ENCODE results near the gene UBE2E1.
"Not testable (repeated sequence)": the region's sequence is repeated elsewhere in the genome, so short reads cannot be mapped to it uniquely, and the experiment has no call there.

The UBE2E1 gene

DNA sequence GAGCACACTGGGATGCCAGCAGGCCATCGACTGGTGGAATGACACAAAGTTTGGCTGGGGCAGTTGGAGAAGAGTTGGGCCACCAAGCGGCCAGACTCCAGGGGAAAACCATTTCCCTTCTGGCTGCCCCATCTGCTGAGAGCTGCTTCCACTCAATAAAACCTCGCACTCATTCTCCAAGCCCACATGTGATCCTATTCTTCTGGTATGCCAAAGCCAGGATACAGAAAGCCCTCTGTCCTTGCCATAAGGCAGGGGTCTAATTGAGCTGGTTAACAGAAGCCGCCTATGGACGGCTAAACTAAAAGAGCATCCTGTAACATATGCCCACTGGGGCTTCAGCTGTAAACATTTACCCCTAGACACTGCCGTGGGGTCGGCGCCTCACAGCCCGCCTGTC lies 55.9 kb downstream of the UBE2E1 start:
- Histone ChIP-seq H3K9ac (ENCODE audit: low read length) (no peak overlapping the region), H3K36me3 (ENCODE audit: insufficient read depth, low read length) (no peaks in the 10 kb centered on the region), H3K27ac (ENCODE audit: low read depth, low read length) (no peak overlapping the region), H3K4me3 (ENCODE audit: low read depth in 1 of 2, low read length in 2 of 2) (no peak overlapping the region), H3K4me1 (ENCODE audit: insufficient read depth, low read length) (peaks cover 38% of the 10 kb centered on the region), H3K27me3 (ENCODE audit: control insufficient read depth in 1 of 2, insufficient read depth in 2 of 2, low read length in 2 of 2) (no peaks in the 10 kb centered on the region), H3K9me3 (ENCODE audit: low read length) (no peaks in the 10 kb centered on the region)

DNA sequence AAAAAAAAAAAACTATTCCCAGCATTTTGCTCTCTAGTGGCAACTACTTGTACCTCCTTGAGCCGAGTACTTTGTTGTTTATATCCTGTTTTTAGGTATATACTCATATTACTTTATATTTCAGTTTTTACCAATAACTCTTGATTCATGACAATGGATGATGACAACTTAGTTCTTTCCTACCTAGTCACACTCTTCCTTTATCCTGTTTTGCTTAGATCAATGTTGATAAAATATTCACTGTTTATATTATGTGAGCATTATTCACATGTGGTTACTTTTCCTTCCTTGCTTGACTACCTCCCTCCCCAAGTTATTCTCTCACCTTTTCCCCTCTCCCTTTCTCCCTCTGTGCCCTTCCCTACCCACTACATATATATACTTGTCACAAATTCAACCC lies 57.3 kb downstream of the UBE2E1 start:
- peaks cover 34% of the 10 kb centered on the region for H3K4me1 ChIP-seq (ENCODE audit: insufficient read depth, low read length)
- H3K27me3 ChIP-seq (ENCODE audit: control insufficient read depth in 1 of 2, insufficient read depth in 2 of 2, low read length in 2 of 2): no peaks in the 10 kb centered on the region
- H3K9me3 ChIP-seq (ENCODE audit: low read length): no peaks in the 10 kb centered on the region
- H3K4me3 ChIP-seq (ENCODE audit: low read depth in 1 of 2, low read length in 2 of 2): no peak overlapping the region
- H3K36me3 ChIP-seq (ENCODE audit: insufficient read depth, low read length): no peaks in the 10 kb centered on the region
- H3K27ac ChIP-seq (ENCODE audit: low read depth, low read length): no peak overlapping the region
- no peak overlapping the region for H3K9ac ChIP-seq (ENCODE audit: low read length)

DNA sequence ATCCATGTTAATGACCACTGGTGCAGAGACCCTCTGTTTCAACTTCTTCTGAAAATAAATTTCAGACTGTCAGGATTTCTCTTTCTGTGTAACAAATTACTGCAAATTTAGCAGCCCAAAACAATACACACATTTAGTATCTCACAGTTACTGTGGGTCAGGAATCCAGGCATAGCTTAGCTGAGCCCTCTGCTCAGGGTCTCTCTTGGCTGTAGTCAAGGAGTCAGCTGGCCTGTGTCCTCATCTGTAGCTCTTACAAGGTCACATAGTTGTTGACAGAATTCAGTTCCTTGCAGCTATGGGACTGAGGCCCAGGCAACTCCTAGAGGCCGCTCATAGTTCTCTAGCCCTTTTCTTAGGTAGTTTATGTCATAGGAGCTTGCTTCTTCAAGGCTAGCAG lies 59.2 kb downstream of the UBE2E1 start:
- no peak overlapping the region for H3K4me3 ChIP-seq (ENCODE audit: low read depth in 1 of 2, low read length in 2 of 2)
- H3K4me1 ChIP-seq (ENCODE audit: insufficient read depth, low read length): peaks cover 26% of the 10 kb centered on the region
- H3K27me3 ChIP-seq (ENCODE audit: control insufficient read depth in 1 of 2, insufficient read depth in 2 of 2, low read length in 2 of 2): no peaks in the 10 kb centered on the region
- H3K9me3 ChIP-seq (ENCODE audit: low read length): no peaks in the 10 kb centered on the region
- H3K36me3 ChIP-seq (ENCODE audit: insufficient read depth, low read length): no peaks in the 10 kb centered on the region
- no peak overlapping the region for H3K27ac ChIP-seq (ENCODE audit: low read depth, low read length)
- H3K9ac ChIP-seq (ENCODE audit: low read length): no peak overlapping the region

DNA sequence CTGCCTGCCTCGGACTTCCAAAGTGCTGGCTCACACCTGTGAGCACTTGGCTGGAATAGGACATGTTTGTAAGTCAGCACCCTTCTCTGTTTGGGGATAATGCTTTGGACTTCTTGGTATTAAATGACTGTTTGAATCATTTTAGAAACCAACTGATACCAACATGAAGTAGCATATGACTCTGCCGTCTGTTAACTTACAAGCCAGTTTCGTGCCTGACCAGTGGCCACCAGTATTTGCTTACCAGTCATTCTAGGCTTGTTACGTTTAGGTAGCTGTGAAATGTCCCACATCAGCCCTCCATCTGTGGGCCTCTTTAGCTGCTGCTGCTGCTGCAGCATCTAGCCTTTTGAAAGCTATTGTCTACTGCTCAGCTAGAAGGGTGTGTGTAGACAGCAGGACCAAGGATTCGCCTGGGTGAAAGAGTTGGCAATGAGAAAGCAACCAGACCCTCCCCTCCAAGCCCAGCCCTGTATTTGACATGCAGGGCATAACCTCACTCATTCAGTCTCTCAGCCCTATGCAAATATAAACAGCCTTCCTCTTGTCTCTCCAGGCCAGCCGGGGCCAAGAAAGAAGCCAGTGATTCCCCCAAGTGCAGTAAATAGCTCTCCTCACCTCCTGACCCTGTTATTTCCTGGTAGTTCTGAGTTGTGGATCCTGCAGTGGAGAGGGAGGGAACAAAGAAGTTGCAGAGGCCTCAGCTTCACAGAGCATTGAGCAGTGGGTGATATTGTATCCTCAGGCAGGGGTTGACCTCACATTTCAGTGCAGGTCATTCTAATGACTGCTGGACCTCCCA lies 60.0 kb downstream of the UBE2E1 start:
- H3K9ac ChIP-seq (ENCODE audit: low read length): no peak overlapping the region
- no peaks in the 10 kb centered on the region for H3K9me3 ChIP-seq (ENCODE audit: low read length)
- H3K27me3 ChIP-seq (ENCODE audit: control insufficient read depth in 1 of 2, insufficient read depth in 2 of 2, low read length in 2 of 2): no peaks in the 10 kb centered on the region
- no peak overlapping the region for H3K27ac ChIP-seq (ENCODE audit: low read depth, low read length)
- no peak overlapping the region for H3K4me3 ChIP-seq (ENCODE audit: low read depth in 1 of 2, low read length in 2 of 2)
- H3K4me1 ChIP-seq (ENCODE audit: insufficient read depth, low read length): peaks cover 32% of the 10 kb centered on the region
- H3K36me3 ChIP-seq (ENCODE audit: insufficient read depth, low read length): no peaks in the 10 kb centered on the region

GRCh38 chr3:23867400-23867799 lies 61.6 kb downstream of the UBE2E1 start:
- H3K9me3 ChIP-seq (ENCODE audit: low read length): no peaks in the 10 kb centered on the region
- no peak overlapping the region for H3K9ac ChIP-seq (ENCODE audit: low read length)
- peaks cover 28% of the 10 kb centered on the region for H3K4me1 ChIP-seq (ENCODE audit: insufficient read depth, low read length)
- H3K36me3 ChIP-seq (ENCODE audit: insufficient read depth, low read length): no peaks in the 10 kb centered on the region
- no peak overlapping the region for H3K27ac ChIP-seq (ENCODE audit: low read depth, low read length)
- H3K27me3 ChIP-seq (ENCODE audit: control insufficient read depth in 1 of 2, insufficient read depth in 2 of 2, low read length in 2 of 2): no peaks in the 10 kb centered on the region
- no peak overlapping the region for H3K4me3 ChIP-seq (ENCODE audit: low read depth in 1 of 2, low read length in 2 of 2)

DNA sequence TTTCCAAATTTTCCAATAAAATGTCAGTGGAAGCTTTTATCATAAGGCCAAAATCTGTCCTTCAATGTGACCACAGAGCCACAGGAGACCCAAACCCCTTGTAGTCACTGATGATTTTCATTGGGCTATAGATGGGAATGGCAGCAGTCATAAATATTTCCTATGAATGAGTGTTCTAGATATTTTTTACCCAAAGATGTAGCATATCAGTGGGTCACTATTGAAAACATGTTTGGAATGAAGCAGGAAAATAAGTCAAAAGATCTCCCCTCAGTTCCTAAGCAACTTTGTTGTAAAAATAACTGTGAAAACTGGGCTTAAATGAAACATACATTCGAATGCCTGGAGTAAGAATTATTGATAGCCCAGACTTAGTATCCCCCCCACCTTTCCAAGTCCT lies 62.1 kb downstream of the UBE2E1 start:
- no peaks in the 10 kb centered on the region for H3K9me3 ChIP-seq (ENCODE audit: low read length)
- no peak overlapping the region for H3K27ac ChIP-seq (ENCODE audit: low read depth, low read length)
- no peaks in the 10 kb centered on the region for H3K27me3 ChIP-seq (ENCODE audit: control insufficient read depth in 1 of 2, insufficient read depth in 2 of 2, low read length in 2 of 2)
- H3K4me3 ChIP-seq (ENCODE audit: low read depth in 1 of 2, low read length in 2 of 2): no peak overlapping the region
- H3K36me3 ChIP-seq (ENCODE audit: insufficient read depth, low read length): no peaks in the 10 kb centered on the region
- peaks cover 28% of the 10 kb centered on the region for H3K4me1 ChIP-seq (ENCODE audit: insufficient read depth, low read length)
- H3K9ac ChIP-seq (ENCODE audit: low read length): no peak overlapping the region

DNA sequence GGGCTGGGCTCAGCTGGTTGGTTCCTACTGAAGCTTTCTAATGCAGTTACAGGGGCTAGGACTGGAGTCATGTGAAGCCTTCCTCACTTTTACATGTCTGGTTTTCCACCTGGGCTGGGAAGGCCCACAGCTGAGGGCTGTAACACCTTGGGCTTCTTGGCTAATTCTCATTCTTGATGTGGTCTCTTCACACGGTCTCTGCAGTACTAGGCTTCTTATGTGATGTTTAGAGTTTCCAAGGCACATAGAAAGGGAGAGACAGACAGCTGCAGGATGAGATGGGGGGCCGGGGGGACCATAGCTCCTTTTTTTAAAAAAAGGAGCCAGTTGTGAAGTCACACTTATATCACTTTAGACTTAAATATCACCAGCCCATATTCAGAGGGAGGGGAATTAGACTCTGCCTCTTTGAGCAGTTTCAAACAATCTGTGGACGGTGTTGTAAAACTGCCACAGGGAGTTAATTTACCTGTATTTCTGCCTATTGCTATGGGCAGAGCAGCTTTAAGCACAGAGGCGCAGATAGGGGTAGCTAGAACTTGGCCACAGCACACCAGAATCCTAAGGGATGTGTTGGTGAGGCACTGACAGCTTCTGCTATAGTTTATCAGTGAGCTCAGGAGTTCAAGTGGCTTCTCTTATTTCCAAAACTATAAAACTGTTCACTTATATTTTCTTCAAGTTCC lies 64.4 kb downstream of the UBE2E1 start:
- peaks cover 35% of the 10 kb centered on the region for H3K4me1 ChIP-seq (ENCODE audit: insufficient read depth, low read length)
- no peak overlapping the region for H3K4me3 ChIP-seq (ENCODE audit: low read depth in 1 of 2, low read length in 2 of 2)
- no peaks in the 10 kb centered on the region for H3K9me3 ChIP-seq (ENCODE audit: low read length)
- no peak overlapping the region for H3K9ac ChIP-seq (ENCODE audit: low read length)
- no peak overlapping the region for H3K27ac ChIP-seq (ENCODE audit: low read depth, low read length)
- H3K27me3 ChIP-seq (ENCODE audit: control insufficient read depth in 1 of 2, insufficient read depth in 2 of 2, low read length in 2 of 2): no peaks in the 10 kb centered on the region
- no peaks in the 10 kb centered on the region for H3K36me3 ChIP-seq (ENCODE audit: insufficient read depth, low read length)

DNA sequence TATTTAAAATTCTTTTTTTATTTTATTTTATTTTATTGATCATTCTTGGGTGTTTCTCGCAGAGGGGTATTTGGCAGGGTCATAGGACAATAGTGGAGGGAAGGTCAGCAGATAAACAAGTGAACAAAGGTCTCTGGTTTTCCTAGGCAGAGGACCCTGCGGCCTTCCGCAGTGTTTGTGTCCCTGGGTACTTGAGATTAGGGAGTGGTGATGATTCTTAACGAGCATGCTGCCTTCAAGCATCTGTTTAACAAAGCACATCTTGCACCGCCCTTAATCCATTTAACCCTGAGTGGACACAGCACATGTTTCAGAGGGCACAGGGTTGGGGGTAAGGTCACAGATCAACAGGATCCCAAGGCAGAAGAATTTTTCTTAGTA lies 64.9 kb downstream of the UBE2E1 start:
- peaks cover 31% of the 10 kb centered on the region for H3K4me1 ChIP-seq (ENCODE audit: insufficient read depth, low read length)
- not testable (repeated sequence) for H3K27ac ChIP-seq (ENCODE audit: low read depth, low read length); H3K36me3 ChIP-seq (ENCODE audit: insufficient read depth, low read length); H3K4me3 ChIP-seq (ENCODE audit: low read depth in 1 of 2, low read length in 2 of 2); H3K9ac ChIP-seq (ENCODE audit: low read length); H3K27me3 ChIP-seq (ENCODE audit: control insufficient read depth in 1 of 2, insufficient read depth in 2 of 2, low read length in 2 of 2); H3K9me3 ChIP-seq (ENCODE audit: low read length)

GRCh38 chr3:23871361-23871760 lies 65.6 kb downstream of the UBE2E1 start:
- H3K4me3 ChIP-seq (ENCODE audit: low read depth in 1 of 2, low read length in 2 of 2); H3K27ac ChIP-seq (ENCODE audit: low read depth, low read length); H3K9ac ChIP-seq (ENCODE audit: low read length); H3K36me3 ChIP-seq (ENCODE audit: insufficient read depth, low read length); H3K9me3 ChIP-seq (ENCODE audit: low read length); H3K27me3 ChIP-seq (ENCODE audit: control insufficient read depth in 1 of 2, insufficient read depth in 2 of 2, low read length in 2 of 2): not testable (repeated sequence)
- peaks cover 24% of the 10 kb centered on the region for H3K4me1 ChIP-seq (ENCODE audit: insufficient read depth, low read length)

GRCh38 chr3:23872330-23872729 lies 66.6 kb downstream of the UBE2E1 start:
- Histone ChIP-seq H3K27me3 (ENCODE audit: control insufficient read depth in 1 of 2, insufficient read depth in 2 of 2, low read length in 2 of 2) (no peaks in the 10 kb centered on the region), H3K36me3 (ENCODE audit: insufficient read depth, low read length) (no peaks in the 10 kb centered on the region), H3K27ac (ENCODE audit: low read depth, low read length) (no peak overlapping the region), H3K9ac (ENCODE audit: low read length) (no peak overlapping the region), H3K4me1 (ENCODE audit: insufficient read depth, low read length) (peaks cover 26% of the 10 kb centered on the region), H3K9me3 (ENCODE audit: low read length) (no peaks in the 10 kb centered on the region), H3K4me3 (ENCODE audit: low read depth in 1 of 2, low read length in 2 of 2) (no peak overlapping the region)

- H3K27ac ChIP-seq (ENCODE audit: low read depth, low read length): no peak overlapping the region
- H3K4me3 ChIP-seq (ENCODE audit: low read depth in 1 of 2, low read length in 2 of 2): no peak overlapping the region
- no peaks in the 10 kb centered on the region for H3K9me3 ChIP-seq (ENCODE audit: low read length)
- H3K4me1 ChIP-seq (ENCODE audit: insufficient read depth, low read length): peaks cover 30% of the 10 kb centered on the region
- H3K36me3 ChIP-seq (ENCODE audit: insufficient read depth, low read length): no peaks in the 10 kb centered on the region
- H3K9ac ChIP-seq (ENCODE audit: low read length): no peak overlapping the region
- no peaks in the 10 kb centered on the region for H3K27me3 ChIP-seq (ENCODE audit: control insufficient read depth in 1 of 2, insufficient read depth in 2 of 2, low read length in 2 of 2)
These were observed 68.2 kb downstream of the UBE2E1 start for GRCh38 chr3:23873941-23874340.
